Smooth muscle cell (in vitro differentiated cells): ENCODE measurements around the gene PIGK. TPM values are rescaled to one million over a fixed set of nuclear protein-coding genes. Genes with fewer than 3 reads are reported as not detected.

ENCODE experiments used
- DNase-seq: peaks from one replicate; lab custom pipeline; 2025; ENCODE audit not compliant: unreplicated experiment; lab: John Stamatoyannopoulos, UW
- H2AFZ ChIP-seq: fragments of 200-600 bp; sonication (generic); 2 replicates; pipeline ENCODE4 v1.6.0; 2016; ENCODE audit warnings: antibody characterized with exemption, low read depth, mild to moderate bottlenecking
- H3F3A ChIP-seq: fragments of 200-600 bp; sonication (generic); 2 replicates; pipeline ENCODE4 v1.6.0; 2017; ENCODE audit warnings: antibody characterized with exemption, low read depth
- H3K27ac ChIP-seq: fragments of 200-600 bp; sonication (generic); 2 replicates; pipeline ENCODE4 v1.5.1; 2016; ENCODE audit warnings: low read depth, mild to moderate bottlenecking
- H3K27me3 ChIP-seq: fragments of 200-600 bp; sonication (generic); 2 replicates; pipeline ENCODE4 v1.6.1; 2016; ENCODE audit warnings: low read depth, mild to moderate bottlenecking
- H3K36me3 ChIP-seq: fragments of 200-600 bp; sonication (generic); 2 replicates; pipeline ENCODE4 v1.5.1; 2016; ENCODE audit warnings: low read depth
- H3K4me1 ChIP-seq: fragments of 200-600 bp; sonication (generic); 2 replicates; pipeline ENCODE4 v1.5.1; 2016; ENCODE audit warnings: low read depth
- H3K4me2 ChIP-seq: fragments of 200-600 bp; sonication (generic); 2 replicates; pipeline ENCODE4 v1.6.0; 2016; ENCODE audit warnings: mild to moderate bottlenecking
- H3K4me3 ChIP-seq: fragments of 200-600 bp; sonication (generic); 2 replicates; pipeline ENCODE4 v1.5.1; 2016; ENCODE audit warnings: mild to moderate bottlenecking
- H3K79me2 ChIP-seq: fragments of 200-600 bp; sonication (generic); 2 replicates; pipeline ENCODE4 v1.6.0; 2016; ENCODE audit warnings: low read depth, mild to moderate bottlenecking
- H3K9ac ChIP-seq: fragments of 200-600 bp; sonication (generic); 2 replicates; pipeline ENCODE4 v1.6.0; 2016; ENCODE audit warnings: low read depth
- H3K9me3 ChIP-seq: fragments of 200-600 bp; sonication (generic); replicated peaks from 2 replicates; pipeline ENCODE4 v1.5.1; 2016; ENCODE audit warnings: low read depth
- H4K20me1 ChIP-seq: fragments of 200-600 bp; sonication (generic); 2 replicates; pipeline ENCODE4 v1.6.0; 2016; ENCODE audit warnings: low read depth
- WGBS: methylation state at CpG from one replicate; pipeline ENCODE4 v1.1.7; 2016; ENCODE audit warnings: low lambda C conversion rate; 5-methylcytosine and 5-hydroxymethylcytosine counted together
- polyA plus RNA-seq: library from polyadenylated mRNA; unstranded; fragments of >200 nt; fragmentation: Nextera tagmentation; extraction: Ambion mirVana; gene quantifications from 2 replicates; pipeline ENCODE4 v1.2.1, GENCODE V29; 2016
- total RNA-seq: library from RNA; depleted of rRNA; stranded (reverse); fragments of >200 nt; gene quantifications from 2 replicates; pipeline ENCODE4 v1.2.3, GENCODE V29; 2014
- TF ChIP-seq, protein P1 (sequence below): fragments of 200-600 bp; sonication (generic); IDR thresholded peaks from 2 replicates; pipeline ENCODE4 v1.5.1; 2017; ENCODE audit warnings: borderline replicate concordance, mild to moderate bottlenecking, antibody characterized with exemption; ENCODE audit not compliant: insufficient read depth, poor library complexity, severe bottlenecking

PIGK gene
- total and polyA plus RNA-seq, 2 experiments from 2014 or later = 18.0 to 39.3 TPM

- no peak for DNase-seq
- no peaks in the 10 kb centered on the region for H3K9me3 ChIP-seq
- H3K27ac ChIP-seq = no peak overlapping the region
- H2AFZ ChIP-seq = no peak overlapping the region
- no peaks in the 10 kb centered on the region for H4K20me1 ChIP-seq
- no peaks in the 10 kb centered on the region for H3K79me2 ChIP-seq
- H3K4me2 ChIP-seq = no peak overlapping the region
- no peaks in the 10 kb centered on the region for H3K36me3 ChIP-seq
- no peaks in the 10 kb centered on the region for H3K4me1 ChIP-seq
- H3F3A ChIP-seq = no peaks in the 10 kb centered on the region
- H3K27me3 ChIP-seq = no peaks in the 10 kb centered on the region
- H3K9ac ChIP-seq = no peak overlapping the region
- 81% methylated on average over 1 of the region's 1 CpG for WGBS
- no peak overlapping the region for H3K4me3 ChIP-seq
- TF ChIP-seq, protein P1, sequence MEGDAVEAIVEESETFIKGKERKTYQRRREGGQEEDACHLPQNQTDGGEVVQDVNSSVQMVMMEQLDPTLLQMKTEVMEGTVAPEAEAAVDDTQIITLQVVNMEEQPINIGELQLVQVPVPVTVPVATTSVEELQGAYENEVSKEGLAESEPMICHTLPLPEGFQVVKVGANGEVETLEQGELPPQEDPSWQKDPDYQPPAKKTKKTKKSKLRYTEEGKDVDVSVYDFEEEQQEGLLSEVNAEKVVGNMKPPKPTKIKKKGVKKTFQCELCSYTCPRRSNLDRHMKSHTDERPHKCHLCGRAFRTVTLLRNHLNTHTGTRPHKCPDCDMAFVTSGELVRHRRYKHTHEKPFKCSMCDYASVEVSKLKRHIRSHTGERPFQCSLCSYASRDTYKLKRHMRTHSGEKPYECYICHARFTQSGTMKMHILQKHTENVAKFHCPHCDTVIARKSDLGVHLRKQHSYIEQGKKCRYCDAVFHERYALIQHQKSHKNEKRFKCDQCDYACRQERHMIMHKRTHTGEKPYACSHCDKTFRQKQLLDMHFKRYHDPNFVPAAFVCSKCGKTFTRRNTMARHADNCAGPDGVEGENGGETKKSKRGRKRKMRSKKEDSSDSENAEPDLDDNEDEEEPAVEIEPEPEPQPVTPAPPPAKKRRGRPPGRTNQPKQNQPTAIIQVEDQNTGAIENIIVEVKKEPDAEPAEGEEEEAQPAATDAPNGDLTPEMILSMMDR = no peak
These were observed 97.7 kb downstream of the PIGK start for GRCh38 chr1:77121503-77121902.

DNA sequence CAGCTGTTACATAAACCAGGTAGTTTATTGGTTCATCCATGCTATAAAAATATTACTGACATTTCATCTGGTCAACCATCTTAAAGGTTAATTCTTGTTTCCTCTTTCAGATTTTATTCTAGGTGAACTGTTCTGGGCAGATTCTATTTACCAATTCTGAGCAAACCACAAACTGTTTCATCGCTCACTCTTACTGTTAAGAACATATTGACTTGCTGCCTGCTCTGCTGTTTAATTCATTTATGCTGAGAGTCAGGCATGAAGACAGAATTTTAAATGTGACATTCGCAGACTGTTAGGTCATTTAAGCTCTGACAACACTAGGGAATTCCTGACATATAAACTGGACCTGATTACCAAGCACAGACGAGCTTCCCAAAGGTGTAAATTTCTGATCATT, 98.3 kb downstream of the PIGK start:
- no peaks in the 10 kb centered on the region for H3K27me3 ChIP-seq
- H3K27ac ChIP-seq = no peak overlapping the region
- H3K4me3 ChIP-seq = no peak overlapping the region
- no peaks in the 10 kb centered on the region for H3K79me2 ChIP-seq
- DNase-seq = no peak
- H3F3A ChIP-seq = no peaks in the 10 kb centered on the region
- no peaks in the 10 kb centered on the region for H3K4me1 ChIP-seq
- H4K20me1 ChIP-seq = no peaks in the 10 kb centered on the region
- H3K4me2 ChIP-seq = no peak overlapping the region
- TF ChIP-seq, protein P1 = no peak
- H2AFZ ChIP-seq = no peak overlapping the region
- H3K9me3 ChIP-seq = no peaks in the 10 kb centered on the region
- 78% methylated on average over 3 of the region's 3 CpGs for WGBS
- H3K9ac ChIP-seq = no peak overlapping the region
- no peaks in the 10 kb centered on the region for H3K36me3 ChIP-seq

- no peak for DNase-seq
- WGBS = 94% methylated on average over 4 of the region's 4 CpGs
- TF ChIP-seq, protein P1 = no peak
These were observed 100.5 kb downstream of the PIGK start for GRCh38 chr1:77118712-77119111.

DNA sequence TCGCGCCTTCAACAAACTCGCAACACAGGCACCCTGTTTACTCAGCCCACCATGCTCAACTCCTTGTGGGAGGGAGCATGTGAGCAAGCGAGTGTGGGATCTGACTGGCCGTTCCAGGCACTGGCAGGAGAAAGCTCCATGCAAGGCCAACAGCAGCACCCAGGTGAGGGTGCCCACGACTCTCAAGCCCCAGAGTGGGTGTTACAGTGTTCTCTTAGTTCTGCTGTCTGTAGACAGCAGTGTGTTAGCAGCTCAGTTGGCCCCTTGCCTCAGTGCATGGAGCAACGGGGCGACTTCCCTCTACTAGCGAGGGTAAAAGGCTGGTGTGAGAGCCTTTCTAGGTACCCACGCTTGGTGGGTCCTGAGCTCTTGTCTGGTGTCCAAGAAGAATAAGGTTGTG, 114.6 kb downstream of the PIGK start:
- H3K36me3 ChIP-seq = no peaks in the 10 kb centered on the region
- no peaks in the 10 kb centered on the region for H3K27me3 ChIP-seq
- H2AFZ ChIP-seq = no peak overlapping the region
- H3K4me1 ChIP-seq = no peaks in the 10 kb centered on the region
- H3K27ac ChIP-seq = no peak overlapping the region
- no peaks in the 10 kb centered on the region for H3F3A ChIP-seq
- H3K4me3 ChIP-seq = no peak overlapping the region
- TF ChIP-seq, protein P1 = no peak
- H3K79me2 ChIP-seq = no peaks in the 10 kb centered on the region
- no peak overlapping the region for H3K4me2 ChIP-seq
- H3K9ac ChIP-seq = no peak overlapping the region
- DNase-seq = no peak
- H3K9me3 ChIP-seq = no peaks in the 10 kb centered on the region
- H4K20me1 ChIP-seq = no peaks in the 10 kb centered on the region
- 97% methylated on average over 10 of the region's 10 CpGs for WGBS

More at GRCh38 chr1:77118712-77119111, 100.5 kb downstream of the PIGK start:
- Histone ChIP-seq H3K4me3 (no peak overlapping the region), H3K27ac (no peak overlapping the region), H2AFZ (no peak overlapping the region), H3K4me2 (no peak overlapping the region), H3K9ac (no peak overlapping the region), H3K27me3 (no peaks in the 10 kb centered on the region), H3K36me3 (no peaks in the 10 kb centered on the region), H3F3A (no peaks in the 10 kb centered on the region), H4K20me1 (no peaks in the 10 kb centered on the region), H3K9me3 (no peaks in the 10 kb centered on the region), H3K79me2 (no peaks in the 10 kb centered on the region), H3K4me1 (no peaks in the 10 kb centered on the region)
